BJ (cell line): ENCODE data around the gene PARP12. TPM values are rescaled to one million over a fixed set of nuclear protein-coding genes. Genes with fewer than 3 reads are reported as not detected.

Source experiments
- CTCF ChIA-PET: fragments of 350-600 bp; formaldehyde crosslinking; extraction: SDS; loops from one replicate; lab custom pipeline; 2021; ENCODE audit warnings: antibody characterized with exemption, inconsistent platforms; lab: Yijun Ruan, JAX
- POLR2A ChIA-PET: fragments of 300-600 bp; sonication (Branson Sonifier 250); formaldehyde crosslinking; extraction: SDS; loops from one replicate; lab custom pipeline; 2021; ENCODE audit warnings: antibody characterized with exemption; lab: Charles Lee
- DNase-seq: peaks from one replicate; pipeline ENCODE4 v3.0.0-alpha.2; 2011; ENCODE audit warnings: low read depth
- H3K27me3 ChIP-seq: 2 replicates; pipeline ENCODE4 v1.6.0; 2011; ENCODE audit warnings: low read length; ENCODE audit not compliant: control insufficient read depth, insufficient read depth
- H3K36me3 ChIP-seq: 2 replicates; pipeline ENCODE4 v1.5.1; 2011; ENCODE audit warnings: low read length; ENCODE audit not compliant: control insufficient read depth, insufficient read depth
- H3K4me3 ChIP-seq: 2 replicates; pipeline ENCODE4 v1.5.1; 2011; ENCODE audit warnings: low read depth, mild to moderate bottlenecking, control low read depth, low read length
- CTCF ChIP-seq: IDR thresholded peaks from 2 replicates; pipeline ENCODE4 v1.5.1; 2011; ENCODE audit warnings: low read depth, mild to moderate bottlenecking, control low read depth, inconsistent platforms, low read length, moderate library complexity; ENCODE audit not compliant: insufficient read depth
- polyA plus RNA-seq: library from polyadenylated mRNA; depleted of rRNA; stranded (reverse); fragments of >200 nt; gene quantifications from 2 replicates; pipeline ENCODE4 v1.2.3, GENCODE V29; 2011

PARP12 gene
- polyA plus RNA-seq, 1 experiment, result 21.2 TPM

GRCh38 chr7:140079121-140079536, 16.4 kb upstream of the PARP12 start:
- DNase-seq, result no peak
- no peaks in the 10 kb centered on the region for H3K36me3 ChIP-seq
- TF ChIP-seq CTCF, result peak; percentile 6; the same call in 1 of the 2 replicates
- no peak overlapping the region for H3K4me3 ChIP-seq
- H3K27me3 ChIP-seq, result no peaks in the 10 kb centered on the region
- CTCF ChIA-PET, result interaction anchor here (0.7 to 0.8 kb wide), 2 partner anchors 13 to 98 kb away, joined by 3 to 5 read pairs; no protein-coding TSS in a partner anchor
- POLR2A ChIA-PET, result no interaction called here

GRCh38 chr7:140078392-140078791, 15.6 kb upstream of the PARP12 start:
- no peak for DNase-seq
- Histone ChIP-seq H3K27me3 (no peaks in the 10 kb centered on the region), H3K36me3 (no peaks in the 10 kb centered on the region), H3K4me3 (no peak overlapping the region)
- ChIA-PET CTCF (no interaction called here), POLR2A (no interaction called here)
- no peak for TF ChIP-seq CTCF

- Histone ChIP-seq H3K36me3 (no peaks in the 10 kb centered on the region), H3K4me3 (no peak overlapping the region), H3K27me3 (0 out of 2 replicates have a peak, but pooled peaks cover 1% of the 10 kb centered on the region)
- POLR2A ChIA-PET, result no interaction called here
- DNase-seq, result no peak
- no peak for TF ChIP-seq CTCF
- CTCF ChIA-PET, result interaction anchor here (1.2 kb wide), 1 partner anchor 429 kb away, joined by 3 read pairs; no protein-coding TSS in a partner anchor
Measured at GRCh38 chr7:140074780-140075179, 12.0 kb upstream of the PARP12 start.

- POLR2A ChIA-PET, result no interaction called here
Measured at GRCh38 chr7:140070546-140070945, 7.8 kb upstream of the PARP12 start.

GRCh38 chr7:140069298-140069949, 6.7 kb upstream of the PARP12 start:
- Histone ChIP-seq H3K4me3 (no peak overlapping the region), H3K27me3 (0 out of 2 replicates have a peak, but pooled peaks cover 1% of the 10 kb centered on the region), H3K36me3 (no peaks in the 10 kb centered on the region)
- CTCF ChIA-PET, result no interaction called here
- POLR2A ChIA-PET, result no interaction called here
- no peak for TF ChIP-seq CTCF
- DNase-seq, result no peak

More at GRCh38 chr7:140070546-140070945, 7.8 kb upstream of the PARP12 start:
- Histone ChIP-seq H3K36me3 (no peaks in the 10 kb centered on the region), H3K27me3 (0 out of 2 replicates have a peak, but pooled peaks cover 1% of the 10 kb centered on the region), H3K4me3 (no peak overlapping the region)
- TF ChIP-seq CTCF, result no peak
- no peak for DNase-seq
- CTCF ChIA-PET, result no interaction called here
